Endothelial cell of umbilical vein (primary cell): ENCODE results near the gene GRM7. TPM values are rescaled to one million over a fixed set of nuclear protein-coding genes. Genes with fewer than 3 reads are reported as not detected.

ENCODE experiments used
- BruUV-seq: library from RNA; stranded (reverse); fragments of 400-500 nt; replicated peaks from 2 replicates; lab custom pipeline; 2021; lab: Mats Ljungman, UMichigan
- CTCF ChIA-PET: fragments of 300-600, 350-600 bp; sonication (Branson Sonifier 250); formaldehyde crosslinking; loops from one replicate; lab custom pipeline; 2021; ENCODE audit warnings: antibody characterized with exemption, inconsistent platforms; lab: Charles Lee
- POLR2A ChIA-PET: fragments of 300-600, 350-600 bp; sonication (Branson Sonifier 250); formaldehyde crosslinking; loops from one replicate; lab custom pipeline; 2021; ENCODE audit warnings: antibody characterized with exemption, inconsistent platforms; lab: Charles Lee
- DNase-seq: peaks from one replicate; pipeline ENCODE4 v3.0.0-alpha.2; 2011; ENCODE audit warnings: low read depth, low spot score
- FAIRE-seq: peaks from 2 replicates; lab custom pipeline; 2011; peaks lifted over from hg19 to GRCh38; lab: Jason Lieb, UNC
- H2AFZ ChIP-seq: 2 replicates; pipeline ENCODE4 v1.6.0; 2012; ENCODE audit warnings: low read depth, low read length, control low read depth, inconsistent platforms
- H3K27ac ChIP-seq: 2 replicates; pipeline ENCODE4 v1.5.1; 2011; ENCODE audit warnings: low read depth, mild to moderate bottlenecking, control low read depth, low read length, moderate library complexity; ENCODE audit not compliant: insufficient read depth
- H3K27me3 ChIP-seq, 2 experiments: 2 replicates each; pipeline versions ENCODE4 v1.6.0 to v1.6.1; 2011; ENCODE audit warnings: low read length in 2 of 2, mixed read lengths in 1 of 2; ENCODE audit not compliant: control insufficient read depth in 2 of 2, insufficient read depth in 2 of 2
- H3K36me3 ChIP-seq, 2 experiments: 2 replicates in 1 of 2; 3 replicates in 1 of 2; pipeline ENCODE4 v1.5.1; 2011; ENCODE audit warnings: low read length in 2 of 2, mild to moderate bottlenecking in 1 of 2, moderate library complexity in 1 of 2; ENCODE audit not compliant: control insufficient read depth in 2 of 2, insufficient read depth in 2 of 2; ENCODE audit errors: extremely low read depth in 1 of 2
- H3K4me1 ChIP-seq: 3 replicates; pipeline ENCODE4 v1.5.1; 2011; ENCODE audit warnings: mild to moderate bottlenecking, low read length; ENCODE audit not compliant: control insufficient read depth, insufficient read depth; ENCODE audit errors: extremely low read depth
- H3K4me2 ChIP-seq: 2 replicates; pipeline ENCODE4 v1.6.1; 2011; ENCODE audit warnings: low read length, control low read depth, mixed read lengths; ENCODE audit not compliant: insufficient read depth
- H3K4me3 ChIP-seq, 3 experiments: fragments of 200-600 bp in 1 of 3; sonication (generic), shearing (Covaris generic) in 1 of 3; replicated peaks in 1 of 3; 2 replicates each; pipeline ENCODE4 v1.5.1; 2011 to 2016; ENCODE audit warnings: control low read depth in 3 of 3, low read length in 3 of 3, mild to moderate bottlenecking in 2 of 3, inconsistent platforms in 1 of 3, low read depth in 1 of 3, moderate library complexity in 1 of 3; ENCODE audit not compliant: insufficient read depth in 1 of 3
- H3K79me2 ChIP-seq: 2 replicates; pipeline ENCODE4 v1.6.0; 2012; ENCODE audit warnings: low read length, inconsistent platforms; ENCODE audit not compliant: control insufficient read depth, insufficient read depth
- H3K9ac ChIP-seq: replicated peaks from 2 replicates; pipeline ENCODE3; 2011; ENCODE audit warnings: low read length, control low read depth; ENCODE audit not compliant: insufficient read depth; ENCODE audit errors: extremely low read depth
- H3K9me1 ChIP-seq: replicated peaks from 3 replicates; pipeline ENCODE4 v1.6.0; 2011; ENCODE audit warnings: mild to moderate bottlenecking, low read length; ENCODE audit not compliant: control insufficient read depth, insufficient read depth; ENCODE audit errors: extremely low read depth
- H3K9me3 ChIP-seq: replicated peaks from 2 replicates; pipeline ENCODE4 v1.5.1; 2012; ENCODE audit warnings: low read length, inconsistent platforms; ENCODE audit not compliant: control insufficient read depth, insufficient read depth
- H4K20me1 ChIP-seq: replicated peaks from 2 replicates; pipeline ENCODE3; 2011; ENCODE audit warnings: mild to moderate bottlenecking, low read length; ENCODE audit not compliant: control insufficient read depth, insufficient read depth; ENCODE audit errors: extremely low read depth
- CTCF ChIP-seq, 2 donors: IDR thresholded peaks; 1 replicate in 1 of 2; 2 replicates in 1 of 2; pipeline ENCODE4 v1.5.1; 2011; ENCODE audit warnings: low read length in 2 of 2, mild to moderate bottlenecking in 2 of 2, moderate library complexity in 2 of 2, control low read depth in 1 of 2, inconsistent platforms in 1 of 2, low read depth in 1 of 2; ENCODE audit not compliant: insufficient read depth in 1 of 2; ENCODE audit errors: extremely low read depth in 1 of 2
- EZH2 ChIP-seq: IDR thresholded peaks from 2 replicates; pipeline ENCODE4 v1.6.1; 2012; ENCODE audit warnings: borderline replicate concordance, low read depth, mild to moderate bottlenecking, moderate library complexity, low read length, inconsistent platforms; ENCODE audit not compliant: severe bottlenecking
- FOS ChIP-seq: IDR thresholded peaks from 2 replicates; pipeline ENCODE4 v1.6.1; 2011; ENCODE audit warnings: mild to moderate bottlenecking, low read length, moderate library complexity, borderline replicate concordance; ENCODE audit not compliant: insufficient read depth
- GATA2 ChIP-seq: IDR thresholded peaks from 2 replicates; pipeline ENCODE4 v1.7.0; 2011; ENCODE audit warnings: low read depth, mild to moderate bottlenecking, moderate library complexity, mixed read lengths, low read length; ENCODE audit not compliant: insufficient read length, insufficient read depth
- JUN ChIP-seq: IDR thresholded peaks from 2 replicates; pipeline ENCODE4 v1.6.1; 2011; ENCODE audit warnings: borderline replicate concordance, low read depth; ENCODE audit not compliant: insufficient read length, insufficient read depth
- MAX ChIP-seq: IDR thresholded peaks from 2 replicates; pipeline ENCODE4 v1.6.1; 2011; ENCODE audit not compliant: insufficient read depth, insufficient read length
- MYC ChIP-seq: IDR thresholded peaks from one replicate; pipeline ENCODE4 v1.6.1; 2011; ENCODE audit warnings: mild to moderate bottlenecking, low read depth, low read length
- POLR2A ChIP-seq: IDR thresholded peaks from 2 replicates; pipeline ENCODE4 v1.6.1; 2012; ENCODE audit warnings: low read depth, mild to moderate bottlenecking, control low read depth, low read length
- POLR2AphosphoS5 ChIP-seq: IDR thresholded peaks from 2 replicates; pipeline ENCODE4 v1.6.1; 2012; ENCODE audit warnings: low read depth, mild to moderate bottlenecking, control low read depth, low read length, moderate library complexity; ENCODE audit not compliant: insufficient read depth
- dilution Hi-C: fragments of 300-500 bp; cut with MboI; formaldehyde crosslinking; loops from one replicate; pipeline ENCODE4 v1.15.0; 2019; ENCODE audit warnings: low sequenced_read_pairs; ENCODE audit not compliant: extremely low pct_ligation_motif_present
- intact Hi-C: fragments of 100-400 bp; cut with micrococcal nuclease; formaldehyde crosslinking; loops from one replicate; pipeline ENCODE4 v1.10.0; 2022
- polyA plus RNA-seq, 4 experiments: library from polyadenylated mRNA; depleted of rRNA in 3 of 4; stranded (reverse) in 3 of 4; unstranded in 1 of 4; fragments of >200 nt; gene quantifications; 2 replicates each; pipeline versions ENCODE4 v1.2.1 to v1.2.3, GENCODE V29; 2011 to 2012; ENCODE audit warnings: missing spikeins in 1 of 4
- total RNA-seq: library from RNA; stranded (reverse); gene quantifications from 2 replicates; pipeline ENCODE4 v1.2.3, GENCODE V29; 2021

GRM7 gene
- total and polyA plus RNA-seq, 2 donors (not counting 3 experiments of a cell fraction or from before 2014, with no cell fraction given) = 0.12 TPM; not detected in 1

- dilution Hi-C loops = no loop called here
- Histone ChIP-seq H3K4me2 (no peak overlapping the region), H3K79me2 (no peaks in the 10 kb centered on the region), H2AFZ (no peak overlapping the region), H3K9ac (no peak overlapping the region), H3K4me1 (no peaks in the 10 kb centered on the region), H3K27me3 (no peaks in the 10 kb centered on the region), H4K20me1 (no peaks in the 10 kb centered on the region), H3K36me3 (no peaks in the 10 kb centered on the region), H3K9me1 (no peaks in the 10 kb centered on the region), H3K27ac (no peak overlapping the region), H3K4me3 (no peak overlapping the region), H3K9me3 (no peaks in the 10 kb centered on the region)
- ChIA-PET CTCF (no interaction called here), POLR2A (no interaction called here)
- TF ChIP-seq CTCF (IDR thresholded peaks at IDR 0.05; ENCODE audit: extremely low read depth in 1 of 2, insufficient read depth in 1 of 2, low read depth in 1 of 2, low read length in 2 of 2) = no peak
- TF ChIP-seq GATA2 = no peak
- no peak for TF ChIP-seq POLR2AphosphoS5
- no peak for TF ChIP-seq MYC
- no peak for TF ChIP-seq FOS
- TF ChIP-seq MAX = no peak
- TF ChIP-seq JUN = no peak
- TF ChIP-seq POLR2A = no peak
- no peak for TF ChIP-seq EZH2
- intact Hi-C loops = no loop called here
- BruUV-seq = no TSS peak
- FAIRE-seq (no peak), DNase-seq (no peak)
Measured at GRCh38 chr3:7577513-7577912, 716.6 kb downstream of the GRM7 start.
